DMS53 (cell line): Measurements from ENCODE around the gene KRTAP5-9.
"Not testable (repeated sequence)": the region's sequence is repeated elsewhere in the genome, so short reads cannot be mapped to it uniquely, and the experiment has no call there.

Experiments used
- DNase-seq: peaks from one replicate; lab custom pipeline; 2025; lab: John Stamatoyannopoulos, UW

The KRTAP5-9 gene

GRCh38 chr11:71562120-71562519 is 13.9 kb downstream of the KRTAP5-9 start:
- no peak for DNase-seq

DNA sequence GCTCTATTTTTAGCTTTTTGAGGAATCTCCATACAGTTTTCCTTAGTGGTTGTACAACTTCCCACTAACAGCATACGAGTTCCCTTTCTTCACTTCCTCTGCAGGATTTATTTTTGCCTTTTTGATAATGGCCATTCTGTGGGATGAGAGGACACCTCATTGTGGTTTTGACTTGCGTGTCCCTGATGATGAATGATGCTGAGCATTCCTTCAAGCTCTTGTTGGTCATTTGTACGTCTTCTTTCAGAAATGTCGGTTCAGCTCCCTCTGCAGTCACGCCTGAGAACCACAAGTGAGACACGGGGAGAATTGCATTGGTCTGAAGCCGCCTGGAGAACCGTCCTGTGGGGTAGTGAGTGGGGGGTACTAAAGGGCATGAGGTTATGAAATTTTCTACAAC is 15.2 kb downstream of the KRTAP5-9 start:
- DNase-seq, result peak; percentile 64

GRCh38 chr11:71564430-71564829 is 16.2 kb downstream of the KRTAP5-9 start:
- no peak for DNase-seq

DNA sequence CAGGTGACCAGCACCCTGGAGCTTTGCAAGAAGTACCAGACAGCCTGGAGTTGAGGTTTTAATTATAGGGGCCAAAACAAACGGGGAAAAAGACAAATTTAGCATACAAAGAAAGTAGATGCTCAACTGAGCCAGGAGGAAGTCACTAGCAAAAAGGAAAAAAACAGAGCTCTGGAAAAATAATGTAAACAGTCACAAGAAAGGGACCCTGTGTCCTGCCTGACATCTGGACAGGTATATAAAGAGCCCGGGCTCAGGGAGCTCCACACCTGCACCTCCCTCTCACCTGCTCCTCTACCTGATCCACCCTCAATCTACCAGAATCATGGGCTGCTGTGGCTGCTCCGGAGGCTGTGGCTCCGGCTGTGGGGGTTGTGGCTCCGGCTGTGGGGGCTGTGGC is 17.0 kb downstream of the KRTAP5-9 start, which contains the start of gene KRTAP5-10:
Gene KRTAP5-10, plus strand, starts transcription at position 301 of the 400 bp plus-strand sequence. Its CDS starts 25 bp downstream, at position 326.
- peak; percentile 75 for DNase-seq

GRCh38 chr11:71566081-71566620 is 17.9 kb downstream of the KRTAP5-9 start:
- peak; percentile 85 for DNase-seq

- DNase-seq, result not testable (repeated sequence)
Measured at GRCh38 chr11:71566626-71567599, 18.7 kb downstream of the KRTAP5-9 start.

DNA sequence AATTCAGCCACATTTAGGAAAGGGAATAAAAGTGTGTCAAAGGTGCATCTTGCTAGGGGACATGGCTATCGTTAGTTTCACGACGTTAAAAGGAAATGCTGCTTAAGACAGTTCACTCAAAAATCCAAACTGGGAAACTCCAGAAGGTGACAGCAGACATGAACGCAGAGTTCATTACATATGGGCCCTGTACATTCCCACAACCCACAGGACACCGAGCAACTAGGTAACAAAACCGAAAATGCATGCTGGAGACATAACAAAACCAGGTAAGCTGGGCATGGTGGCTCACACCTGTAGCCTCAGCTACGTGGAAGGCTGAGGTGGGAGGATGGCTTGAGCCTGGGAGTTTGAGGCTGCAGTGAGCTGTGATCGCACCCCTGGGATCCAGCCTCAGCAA is 19.4 kb downstream of the KRTAP5-9 start:
- peak; percentile 51 for DNase-seq

DNA sequence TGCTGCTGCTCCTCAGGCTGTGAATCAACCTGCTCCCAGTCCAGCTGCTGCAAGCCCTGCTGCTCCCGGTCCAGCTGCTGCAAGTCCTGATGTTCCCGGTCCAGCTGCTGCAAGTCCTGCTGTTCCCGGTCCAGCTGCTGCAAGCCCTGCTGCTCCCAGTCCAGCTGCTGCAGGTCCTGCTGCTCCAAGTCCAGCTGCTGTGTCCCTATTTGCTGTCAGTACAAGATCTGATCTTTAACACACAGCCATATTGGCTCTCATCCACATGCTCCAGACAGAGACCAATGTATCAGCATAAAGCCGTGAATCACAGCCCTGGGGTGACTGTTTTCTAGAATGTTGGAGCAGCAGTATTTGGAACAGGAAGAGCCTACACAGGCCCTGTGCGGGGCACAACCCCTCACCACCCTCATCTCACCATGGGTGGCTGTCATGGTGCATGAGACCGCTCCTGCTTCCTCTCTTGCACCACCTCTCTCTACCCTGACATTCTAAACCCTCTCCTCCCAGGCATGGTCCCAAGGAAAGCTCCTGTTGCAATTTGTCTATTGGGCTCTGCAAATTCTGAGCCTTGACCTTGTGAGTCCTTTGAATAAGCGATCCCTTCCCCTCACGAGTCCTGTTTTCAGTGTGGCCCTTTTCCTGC is 20.6 kb downstream of the KRTAP5-9 start:
- peak; percentile 80 for DNase-seq

DNA sequence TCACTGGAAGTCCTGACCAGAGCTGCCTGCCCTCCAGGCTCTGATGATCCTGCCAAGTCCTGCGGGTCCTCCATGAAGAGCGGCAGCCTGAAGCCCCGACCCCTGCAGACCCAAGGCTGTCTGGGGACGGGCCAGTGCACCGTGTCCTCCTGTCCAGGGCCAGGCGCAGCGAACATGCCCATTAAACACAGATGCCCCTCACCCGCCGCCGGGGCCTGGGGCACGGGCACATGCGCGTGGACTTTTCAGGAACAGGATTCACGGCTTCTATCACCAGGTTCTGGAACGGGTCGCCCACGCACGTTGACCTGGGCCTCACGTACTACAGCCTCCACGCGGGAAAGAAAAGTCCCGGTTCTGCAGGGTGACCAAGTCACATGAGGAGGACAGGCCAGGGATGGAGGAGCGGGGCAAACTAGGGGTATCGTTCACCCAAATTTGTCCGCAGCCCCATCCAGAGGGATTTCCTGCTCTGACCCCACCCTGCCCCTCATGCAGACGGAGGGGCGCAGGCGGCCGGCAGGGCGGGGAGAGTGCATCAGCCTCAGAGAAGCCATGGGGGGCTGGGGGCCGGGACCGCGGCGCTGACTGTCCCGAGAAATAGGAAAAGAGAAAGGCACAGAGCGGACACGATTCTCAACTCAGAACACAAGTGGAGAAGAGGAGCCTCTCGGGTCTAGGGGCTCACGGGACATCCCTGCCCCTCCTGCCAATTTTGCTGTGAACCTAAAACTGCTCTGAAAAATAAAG is 23.1 kb downstream of the KRTAP5-9 start:
- not testable (repeated sequence) for DNase-seq

DNA sequence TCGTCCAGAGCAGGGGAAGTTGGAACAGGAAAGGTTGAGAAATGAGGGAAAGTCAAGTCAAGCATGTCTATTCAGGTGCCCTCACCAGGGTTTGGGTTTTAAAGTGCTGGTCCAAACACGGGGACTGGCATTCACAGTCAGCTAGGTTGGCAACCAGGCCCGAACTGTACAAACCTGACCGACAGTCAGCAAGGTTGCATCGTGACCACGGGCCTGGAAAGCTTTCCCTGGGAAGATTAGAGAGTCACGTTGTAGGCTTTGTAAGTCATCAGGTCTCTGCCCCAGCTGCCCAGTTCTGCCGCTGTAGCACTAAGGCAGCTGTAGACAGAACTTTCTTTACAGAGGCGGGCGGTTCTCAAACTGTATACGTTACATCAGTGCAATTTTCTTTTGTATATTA is 24.6 kb downstream of the KRTAP5-9 start:
- no peak for DNase-seq

DNA sequence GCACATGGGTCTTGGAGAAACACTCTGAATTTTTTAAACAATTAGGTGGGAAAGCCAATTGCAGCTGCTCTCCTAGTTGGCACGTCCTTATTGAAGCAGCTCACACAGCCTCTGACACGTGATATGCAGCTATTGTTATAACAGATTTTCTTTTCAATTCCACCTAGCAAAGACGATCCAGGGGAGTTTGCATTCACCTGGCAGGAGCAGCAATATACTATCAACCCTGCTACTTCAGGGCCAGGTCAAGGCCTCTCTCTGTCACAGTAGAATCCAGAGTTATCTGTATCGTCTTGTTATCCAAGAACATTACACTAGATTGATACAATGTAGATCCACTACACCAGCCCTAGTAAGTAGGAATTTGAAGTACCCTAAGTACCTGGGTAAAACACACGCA is 26.2 kb downstream of the KRTAP5-9 start:
- no peak for DNase-seq

- DNase-seq, result no peak
Measured at GRCh38 chr11:71575723-71576424, 27.7 kb downstream of the KRTAP5-9 start.

GRCh38 chr11:71576688-71577465 is 28.7 kb downstream of the KRTAP5-9 start:
- not testable (repeated sequence) for DNase-seq

DNA sequence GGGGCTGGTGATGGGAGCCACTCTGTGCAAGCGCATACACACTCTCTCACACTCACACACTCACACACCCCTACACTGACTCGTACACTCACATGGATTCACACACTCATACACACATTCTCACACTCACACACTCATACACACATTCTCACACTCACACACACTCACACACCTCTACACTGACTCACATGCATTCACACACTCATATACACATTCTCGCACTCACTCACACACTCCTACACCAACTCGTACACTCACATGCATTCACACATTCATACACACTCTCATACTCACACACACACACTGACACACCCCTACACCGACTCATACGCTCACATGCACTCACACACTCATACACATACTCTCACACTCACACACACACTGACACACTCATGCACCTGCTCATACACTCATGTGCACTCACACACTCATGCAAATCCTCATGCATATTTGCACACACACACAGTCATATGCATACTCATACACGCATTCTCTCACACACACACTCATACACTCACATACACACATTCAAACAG is 29.3 kb downstream of the KRTAP5-9 start:
- DNase-seq, result no peak

GRCh38 chr11:71579513-71579912 is 31.3 kb downstream of the KRTAP5-9 start:
- DNase-seq, result peak; percentile 56

GRCh38 chr11:71580057-71581003 is 32.1 kb downstream of the KRTAP5-9 start:
- DNase-seq, result peak; percentile 96

DNA sequence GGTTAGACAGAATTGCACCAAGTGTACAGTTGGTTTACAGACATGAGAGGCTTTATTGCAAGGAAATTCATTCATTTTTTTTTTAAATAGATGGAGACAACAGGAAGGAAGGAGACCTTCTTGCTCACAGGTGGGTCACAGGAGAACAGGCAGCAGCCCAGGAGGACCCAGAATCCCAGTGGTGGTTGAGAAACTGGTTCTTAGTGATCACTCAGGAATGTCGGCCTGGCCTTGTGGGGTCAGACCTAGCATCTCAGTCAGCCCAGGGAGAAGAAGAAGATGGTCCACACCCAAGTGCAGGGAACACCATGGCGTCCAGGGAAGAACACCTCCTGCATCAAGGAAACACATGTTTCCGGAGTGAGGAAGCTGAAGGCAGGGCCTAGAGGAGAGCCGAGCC is 33.6 kb downstream of the KRTAP5-9 start:
- DNase-seq, result no peak

GRCh38 chr11:71582309-71582895 is 34.2 kb downstream of the KRTAP5-9 start, which contains the start of gene KRTAP5-11:
Gene KRTAP5-11 (minus strand): TSS chr11:71582875. CDS start chr11:71582837, 38 bp downstream.
- DNase-seq, result peak; percentile 41
